ENCODE results near the gene FRG2C. TPM values are rescaled to one million over a fixed set of nuclear protein-coding genes. Genes with fewer than 3 reads are reported as not detected.
"Not testable (repeated sequence)": the region's sequence is repeated elsewhere in the genome, so short reads cannot be mapped to it uniquely, and the experiment has no call there.

The FRG2C gene
- not detected in 2 replicates for total RNA-seq

DNA sequence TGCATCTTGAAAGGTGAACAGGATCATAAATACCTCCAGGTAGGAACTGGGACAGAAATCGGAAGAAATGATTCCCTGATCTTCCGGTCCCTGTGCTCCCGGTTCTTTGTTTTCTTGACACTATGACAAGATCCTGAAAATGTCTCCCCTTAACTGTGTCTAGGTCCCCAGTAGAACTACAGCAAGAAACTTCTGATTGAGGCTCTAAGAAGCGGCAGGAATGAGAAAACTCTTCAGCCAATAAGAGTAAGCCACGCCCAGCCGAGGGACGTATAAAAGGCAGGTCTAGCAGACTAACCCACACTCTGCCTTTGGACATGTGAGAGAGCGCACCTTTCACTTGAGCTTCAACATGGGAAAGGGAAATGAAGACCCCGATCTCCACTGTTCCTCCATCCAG is at the start of gene FRG2C:
Gene FRG2C (plus strand): TSS at position 301 of the 400 bp plus-strand sequence. CDS start 52 bp downstream, at position 353.
- intact Hi-C loops (cut with micrococcal nuclease), result not testable (repeated sequence)

DNA sequence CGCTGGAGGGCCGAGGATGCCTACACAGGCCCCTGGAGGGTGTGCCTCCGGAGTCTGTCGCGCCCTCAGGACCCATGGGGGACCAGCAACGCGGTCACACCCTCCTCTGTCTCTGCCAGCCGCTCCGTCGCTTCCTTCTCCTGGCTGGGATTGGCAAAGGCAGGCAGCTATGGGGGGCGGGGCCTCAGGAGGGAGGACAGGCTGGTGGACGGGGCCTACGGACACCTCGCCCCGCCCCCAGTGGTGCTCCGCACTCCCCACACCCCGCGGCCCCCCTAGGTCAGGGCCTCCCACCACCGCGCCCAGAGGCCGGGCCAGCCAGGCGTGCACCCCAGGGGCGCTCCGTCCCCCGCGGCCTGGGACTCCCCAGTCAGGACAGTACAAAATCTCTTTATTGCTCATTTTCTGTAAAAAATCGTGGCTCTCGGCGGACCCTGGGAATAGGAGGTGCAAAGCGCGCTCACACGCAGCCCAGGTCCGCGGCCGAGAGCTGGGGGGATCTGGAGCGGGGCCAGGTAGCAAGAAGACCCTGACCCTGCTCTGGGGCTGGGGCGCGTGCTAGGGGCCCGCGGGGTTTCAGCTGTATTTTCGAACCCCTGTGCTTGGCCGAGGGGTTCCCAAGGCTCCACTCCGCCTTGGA is 45.3 kb upstream of the FRG2C start:
- intact Hi-C loops (cut with micrococcal nuclease), result not testable (repeated sequence)

DNA sequence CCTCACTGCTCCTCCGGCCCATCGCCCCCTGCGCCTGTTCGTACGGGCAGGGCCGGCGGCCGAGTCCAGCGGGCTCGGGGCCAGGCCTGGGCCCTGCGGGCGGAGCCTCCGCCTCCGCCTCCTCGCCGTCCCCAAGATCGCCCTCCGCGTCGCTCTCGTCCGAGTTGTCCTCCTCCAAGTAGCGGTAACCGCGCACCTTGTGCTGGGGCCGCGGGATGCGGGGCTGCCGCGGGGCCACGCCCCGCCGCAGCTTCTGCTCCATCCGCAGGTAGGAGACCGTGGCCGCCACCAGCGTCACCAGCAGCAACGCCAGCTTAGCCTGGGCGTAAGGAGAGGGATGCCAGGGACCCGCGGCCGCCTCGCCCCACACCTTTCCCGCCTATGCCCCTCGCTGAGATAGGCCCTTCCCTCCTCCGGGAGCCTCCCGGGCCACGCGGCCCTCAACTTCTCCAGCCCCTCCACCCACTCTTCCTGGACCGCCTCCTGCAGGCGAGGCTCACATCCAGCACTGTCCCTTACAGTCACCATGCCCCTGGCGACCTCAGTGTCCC is 44.6 kb upstream of the FRG2C start:
- intact Hi-C loops (cut with micrococcal nuclease), result not testable (repeated sequence)

DNA sequence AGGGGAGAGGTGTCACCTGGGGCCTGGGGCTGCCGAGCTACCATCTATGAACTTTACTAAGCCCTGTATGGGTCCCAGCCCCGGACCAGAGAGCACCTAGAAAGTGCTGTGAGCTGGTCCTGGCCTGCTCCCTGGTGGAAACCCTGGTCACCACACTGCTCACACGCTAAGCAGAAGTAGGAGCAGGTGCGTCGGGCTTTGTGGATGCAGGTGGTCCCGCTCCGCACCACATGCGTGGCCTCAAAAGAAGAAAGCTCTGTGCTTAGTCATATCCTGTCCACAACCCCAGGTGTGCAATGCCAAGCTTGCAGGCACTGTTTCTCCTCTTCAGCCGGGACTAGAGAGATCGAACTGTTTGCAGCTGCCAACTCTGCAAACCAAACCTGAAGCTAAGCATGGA is 42.4 kb upstream of the FRG2C start:
- intact Hi-C loops (cut with micrococcal nuclease), result not testable (repeated sequence)

DNA sequence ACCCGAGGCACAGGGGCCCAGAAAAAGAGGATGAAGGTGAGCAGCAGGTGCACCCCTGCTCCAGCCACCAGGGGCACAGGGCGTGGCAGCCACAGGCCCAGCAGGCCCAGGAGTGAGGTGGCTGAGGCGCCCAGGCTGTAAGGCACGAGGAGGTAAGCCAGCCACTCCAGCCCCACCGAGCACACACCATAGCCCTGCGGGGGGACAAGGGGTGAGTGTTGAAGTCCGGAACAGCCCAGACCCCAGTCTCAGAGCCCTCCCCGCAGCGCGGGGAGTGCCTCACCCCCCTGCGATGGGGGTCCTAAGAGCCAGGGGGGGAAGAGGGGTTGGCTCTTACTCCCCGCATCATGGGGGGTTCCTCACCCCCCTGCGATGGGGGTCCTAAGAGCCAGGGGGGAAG is 40.5 kb upstream of the FRG2C start:
- intact Hi-C loops (cut with micrococcal nuclease), result not testable (repeated sequence)

DNA sequence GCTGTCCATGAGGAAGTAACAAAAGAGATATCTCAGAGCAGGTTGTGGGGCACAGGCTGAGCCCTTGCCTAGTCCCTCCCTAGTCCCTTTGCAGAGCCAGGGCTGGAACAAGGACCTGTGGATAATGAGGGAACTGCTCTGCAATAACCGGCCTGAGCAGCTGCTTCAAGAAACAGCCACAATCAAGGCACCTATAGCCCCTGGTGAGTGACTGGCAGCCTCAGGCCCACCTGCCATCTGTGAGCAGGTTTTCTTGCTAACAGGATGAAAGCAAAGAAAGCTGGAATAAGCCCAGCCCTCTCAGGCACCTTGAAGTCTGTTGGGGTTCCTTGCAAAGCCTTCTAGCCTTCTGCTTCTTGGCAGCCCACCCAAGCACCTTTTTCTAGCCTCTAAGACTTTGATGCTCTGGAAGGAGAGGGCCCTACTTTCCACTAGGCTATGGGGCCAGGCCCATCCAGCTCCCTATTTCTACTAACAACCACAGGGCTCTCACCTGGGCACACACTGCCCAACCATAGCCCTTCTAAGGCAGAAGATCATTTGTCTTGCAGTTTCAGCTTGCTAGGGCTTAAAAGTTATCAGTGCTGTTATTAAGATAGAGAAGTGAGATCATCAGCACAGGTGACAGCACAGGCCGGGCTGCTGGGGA is 33.1 kb upstream of the FRG2C start:
- intact Hi-C loops (cut with micrococcal nuclease), result not testable (repeated sequence)

DNA sequence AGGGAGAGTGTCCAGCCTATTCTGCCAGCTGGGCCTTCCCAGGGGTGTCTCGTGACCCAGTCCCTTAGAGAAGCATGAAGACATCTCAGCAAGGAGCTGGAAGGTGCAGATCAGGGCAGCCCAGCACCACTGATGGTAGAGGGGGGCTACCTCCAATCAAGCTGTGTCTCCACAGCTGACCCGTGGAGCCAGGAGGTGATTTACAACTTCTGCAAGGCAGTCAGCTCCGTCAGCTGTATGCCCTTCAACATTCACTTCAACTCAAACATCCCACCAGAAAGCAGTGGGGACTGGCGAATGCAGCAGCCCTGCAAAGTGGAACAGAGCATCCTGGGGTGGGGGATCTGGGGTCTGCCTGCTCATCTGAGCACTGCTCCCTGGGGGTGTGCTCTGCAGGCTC is 32.6 kb upstream of the FRG2C start:
- intact Hi-C loops (cut with micrococcal nuclease), result no loop called here

DNA sequence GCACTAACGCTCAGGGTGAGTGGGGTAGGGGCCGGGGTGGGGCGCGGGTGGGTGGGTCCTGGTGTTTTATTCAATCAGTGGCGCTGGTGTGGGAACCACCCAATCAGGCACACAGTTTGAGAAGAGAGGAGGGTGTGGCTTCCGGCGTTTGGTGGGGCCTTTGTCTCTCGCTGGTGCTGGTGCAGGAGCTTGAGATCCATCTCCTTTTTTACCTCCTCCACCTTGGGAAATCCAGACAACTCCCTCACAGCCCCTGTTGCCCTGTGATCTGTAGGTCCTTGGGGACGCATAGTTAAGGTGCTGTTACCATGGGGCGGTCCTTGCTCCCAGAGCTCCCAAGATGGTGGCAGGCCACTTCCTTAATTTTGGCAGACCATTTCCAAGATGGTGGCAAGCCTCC is 25.2 kb upstream of the FRG2C start:
- intact Hi-C loops (cut with micrococcal nuclease), result not testable (repeated sequence)

DNA sequence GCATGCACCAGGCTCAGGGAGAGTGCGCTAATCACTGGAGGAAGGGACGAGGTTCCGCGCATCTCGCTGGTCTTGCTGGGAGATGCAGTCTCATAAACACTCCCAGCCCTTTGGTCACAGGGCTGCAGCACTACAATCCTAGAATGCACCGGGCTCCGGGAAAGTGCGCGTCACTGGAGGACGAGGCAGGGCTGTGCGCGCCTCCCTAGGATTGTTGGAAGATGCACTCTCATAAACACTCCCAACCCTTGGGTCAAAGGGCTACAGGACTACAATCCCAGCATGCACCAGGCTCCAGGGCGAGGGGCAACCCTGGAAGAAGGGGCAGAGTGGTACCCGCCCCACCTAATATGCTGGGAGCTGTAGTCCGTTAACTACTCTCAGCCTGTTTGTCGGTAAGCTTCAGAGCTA is 23.0 kb upstream of the FRG2C start:
- intact Hi-C loops (cut with micrococcal nuclease), result loop anchor here (10.0 kb wide), 1 partner anchor 206 kb away; no protein-coding TSS in a partner anchor

DNA sequence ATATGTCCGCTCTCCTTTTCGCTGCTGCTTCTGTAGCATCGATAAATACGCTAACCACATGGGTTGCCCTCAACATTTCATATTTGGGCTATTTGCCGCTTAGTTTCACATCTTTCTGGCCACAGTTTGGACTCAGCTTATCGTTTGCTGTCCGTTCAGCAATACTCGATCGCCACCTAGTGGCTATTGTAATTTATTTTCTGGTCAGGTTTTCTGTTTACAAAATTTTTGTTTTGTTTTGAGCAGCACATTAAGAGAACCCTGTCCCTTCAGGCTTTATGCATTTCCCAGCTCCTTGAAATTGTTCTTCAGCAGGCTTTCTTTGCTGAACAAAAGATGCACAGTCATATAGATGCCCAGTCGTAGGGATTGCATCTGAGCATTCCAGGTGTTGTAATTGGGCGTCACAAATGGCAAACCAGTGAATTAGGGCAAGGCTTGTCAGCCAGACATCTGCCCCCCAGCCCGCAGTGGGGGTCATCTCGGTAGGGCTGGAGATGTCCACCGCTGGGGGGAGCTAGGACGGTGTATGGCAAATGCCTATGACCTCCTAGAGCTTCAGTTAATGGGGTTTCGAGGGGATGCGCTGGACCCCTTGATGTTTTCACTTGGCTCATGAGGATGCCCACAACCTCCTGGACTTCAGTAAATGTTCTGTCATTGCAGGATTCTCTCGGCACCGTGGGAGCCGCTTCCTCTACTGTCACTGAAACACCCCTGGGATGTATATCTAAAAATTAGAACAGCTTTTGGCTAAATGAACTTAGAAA is 20.9 kb upstream of the FRG2C start:
- intact Hi-C loops (cut with micrococcal nuclease), result loop anchor here (2.0 to 10.0 kb wide), 2 partner anchors 208 to 450 kb away; no protein-coding TSS in a partner anchor

DNA sequence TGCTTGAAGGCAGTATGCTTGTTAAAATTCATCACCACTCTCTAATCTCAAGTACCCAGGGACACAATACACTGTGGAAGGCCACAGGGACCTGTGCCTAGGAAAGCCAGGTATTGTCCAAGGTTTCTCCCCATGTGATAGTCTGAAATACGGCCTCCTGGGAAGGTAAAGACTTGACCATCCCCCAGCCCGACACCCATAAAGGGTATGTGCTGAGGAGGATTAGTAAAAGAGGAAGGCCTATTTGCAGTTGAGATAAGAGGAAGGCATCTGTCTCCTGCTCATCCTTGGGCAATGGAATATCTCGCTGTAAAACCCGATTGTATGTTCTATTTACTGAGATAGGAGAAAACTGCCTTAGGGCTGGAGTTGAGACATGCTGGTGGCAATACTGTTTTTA is 18.6 kb upstream of the FRG2C start:
- intact Hi-C loops (cut with micrococcal nuclease), result loop anchor here (10.0 kb wide), 1 partner anchor 211 kb away; no protein-coding TSS in a partner anchor

DNA sequence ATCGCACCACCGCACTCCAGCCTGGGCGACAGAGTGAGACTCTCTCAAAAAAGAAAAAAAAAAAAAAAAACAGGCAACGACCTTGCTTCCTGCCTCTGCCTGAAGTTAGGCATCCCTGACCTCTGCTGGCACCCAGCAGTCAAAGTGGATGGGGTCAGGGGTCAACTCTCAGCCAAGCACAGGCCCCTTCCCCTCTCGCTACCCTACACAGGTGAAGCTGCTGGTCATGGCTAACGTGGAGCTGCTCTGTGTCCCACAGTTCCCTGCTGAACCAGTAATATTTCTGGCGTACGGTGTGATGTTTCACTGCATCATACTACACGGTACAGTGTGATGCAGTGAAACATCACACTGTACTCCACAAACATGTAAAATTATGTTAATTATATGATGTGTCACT is 13.9 kb upstream of the FRG2C start:
- intact Hi-C loops (cut with micrococcal nuclease), result no loop called here

DNA sequence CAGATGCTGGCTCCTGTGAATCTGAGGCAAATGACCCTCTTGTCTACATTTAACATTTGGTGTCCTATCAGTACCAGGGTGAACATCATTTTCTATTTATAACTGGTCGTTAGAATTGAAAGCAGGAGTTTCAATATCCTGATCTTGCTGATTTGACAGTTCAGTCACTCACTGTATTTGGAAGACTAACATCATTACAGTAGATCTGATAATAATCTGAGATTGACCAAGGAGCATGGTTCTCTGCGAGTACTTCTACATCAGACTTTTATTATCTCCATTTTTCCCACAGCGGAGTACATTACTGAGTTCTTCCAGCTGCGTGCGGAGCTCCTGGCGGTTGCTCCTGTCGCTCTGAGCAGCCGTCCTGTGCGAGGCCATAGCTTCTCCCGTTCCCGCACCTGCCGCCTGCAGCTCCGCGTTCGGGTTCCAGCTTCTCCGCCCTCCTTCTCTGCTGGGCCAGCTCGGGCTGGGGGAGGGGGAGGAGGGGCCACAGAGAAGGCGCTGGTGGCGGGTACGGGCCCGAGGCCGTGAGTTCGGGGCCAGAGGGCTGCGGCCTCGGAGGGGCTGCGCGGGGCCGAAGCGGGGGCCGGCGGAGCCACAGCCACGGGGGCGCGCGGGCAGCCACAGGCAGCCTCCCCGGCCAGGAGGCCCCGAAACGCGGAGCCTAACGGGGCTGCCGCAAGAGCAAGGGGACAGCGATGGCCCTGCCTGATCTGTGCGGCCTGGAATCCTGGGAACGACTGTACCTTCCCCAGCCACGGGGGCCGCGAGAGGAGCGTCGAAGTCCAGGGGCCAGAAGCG is 8.8 kb upstream of the FRG2C start:
- intact Hi-C loops (cut with micrococcal nuclease), result not testable (repeated sequence)

DNA sequence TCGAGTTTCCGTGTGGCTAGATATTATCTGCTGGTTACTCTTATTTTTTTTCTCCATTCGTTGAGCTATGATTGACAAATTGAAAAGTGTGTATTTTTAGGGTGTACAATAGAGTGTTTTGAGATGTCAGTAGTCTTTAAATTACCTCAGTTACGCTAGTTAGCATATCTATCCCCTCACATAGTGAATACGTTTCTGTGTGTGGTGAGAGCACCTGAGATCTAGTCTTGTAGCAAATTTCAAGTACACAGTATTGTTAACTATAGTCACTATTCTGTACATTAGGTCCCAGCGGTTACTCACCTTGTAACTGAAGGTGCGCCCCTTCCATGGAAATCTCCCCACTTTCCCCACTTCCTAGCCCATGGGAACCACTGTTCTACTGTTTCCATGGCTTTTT is 8.2 kb upstream of the FRG2C start:
- intact Hi-C loops (cut with micrococcal nuclease), result not testable (repeated sequence)

DNA sequence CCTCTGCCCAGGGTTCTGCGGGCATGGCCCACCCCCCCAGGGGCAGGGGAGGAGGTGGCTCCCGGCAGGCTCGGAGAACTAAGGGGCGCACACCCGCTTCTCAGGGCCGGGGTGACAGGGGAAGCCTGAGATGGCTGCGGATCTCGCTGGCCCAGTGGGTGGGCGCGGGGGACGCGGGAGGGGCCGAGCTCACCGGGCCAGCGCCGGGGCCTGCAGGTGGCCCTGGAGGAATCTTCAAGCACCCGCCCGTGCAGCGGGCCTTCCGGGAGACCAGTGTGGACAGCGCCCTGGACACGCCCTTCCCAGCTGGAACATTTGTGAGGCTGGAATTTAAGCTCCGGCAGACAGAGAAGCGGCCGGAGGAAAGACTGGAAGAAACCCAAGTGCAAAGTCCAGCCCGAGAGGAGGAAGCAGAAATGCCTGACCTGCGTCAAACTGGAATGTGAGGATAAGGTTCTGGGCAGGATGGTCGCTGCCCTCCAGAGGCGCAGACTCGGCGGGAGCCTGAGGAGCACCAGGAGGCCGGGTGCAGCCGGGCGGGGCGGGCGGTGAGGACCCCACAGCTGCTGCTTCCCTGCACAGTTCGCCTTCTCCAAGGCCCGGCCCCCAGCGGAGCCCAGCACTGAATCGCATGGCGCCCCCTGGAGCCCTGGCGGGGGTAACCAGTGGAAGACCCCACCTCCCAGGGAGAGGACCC is 5.6 kb upstream of the FRG2C start:
- intact Hi-C loops (cut with micrococcal nuclease), result not testable (repeated sequence)

DNA sequence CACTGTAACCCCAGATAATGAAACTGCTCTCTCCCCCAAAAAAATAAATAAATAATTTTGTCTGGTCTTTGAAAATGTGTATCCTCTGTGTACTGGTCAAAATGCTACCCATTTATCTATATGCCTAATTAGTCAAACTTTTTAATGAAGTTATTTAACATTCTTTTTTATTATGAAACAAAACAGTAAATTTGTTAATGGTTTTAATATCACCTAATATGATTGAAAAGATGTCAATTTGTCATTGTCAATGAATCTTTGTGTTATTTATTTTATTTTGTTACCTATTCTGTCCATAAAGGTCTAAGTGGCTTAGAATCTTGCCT is 5.1 kb upstream of the FRG2C start:
- intact Hi-C loops (cut with micrococcal nuclease), result not testable (repeated sequence)

DNA sequence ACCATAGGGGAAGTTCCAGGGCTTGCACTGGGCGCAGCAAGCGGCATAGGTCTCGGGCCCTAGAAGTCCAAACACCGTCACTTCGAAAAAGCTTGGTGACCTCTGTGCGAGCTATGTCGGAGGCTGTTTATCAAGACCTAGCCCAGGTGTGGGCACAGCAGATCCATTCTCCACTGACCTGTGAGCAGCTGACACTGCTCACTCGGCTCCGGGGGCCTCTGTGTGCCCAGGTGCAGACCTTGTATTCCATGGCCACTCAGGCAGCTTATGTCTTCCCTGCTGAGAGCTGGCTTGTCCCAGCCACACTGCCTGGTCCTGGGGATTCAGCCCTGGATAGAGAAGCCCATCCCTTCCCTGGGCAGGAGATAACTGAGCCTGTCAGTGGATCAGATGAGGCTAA is 1.5 kb downstream of the FRG2C start:
- intact Hi-C loops (cut with micrococcal nuclease), result not testable (repeated sequence)

DNA sequence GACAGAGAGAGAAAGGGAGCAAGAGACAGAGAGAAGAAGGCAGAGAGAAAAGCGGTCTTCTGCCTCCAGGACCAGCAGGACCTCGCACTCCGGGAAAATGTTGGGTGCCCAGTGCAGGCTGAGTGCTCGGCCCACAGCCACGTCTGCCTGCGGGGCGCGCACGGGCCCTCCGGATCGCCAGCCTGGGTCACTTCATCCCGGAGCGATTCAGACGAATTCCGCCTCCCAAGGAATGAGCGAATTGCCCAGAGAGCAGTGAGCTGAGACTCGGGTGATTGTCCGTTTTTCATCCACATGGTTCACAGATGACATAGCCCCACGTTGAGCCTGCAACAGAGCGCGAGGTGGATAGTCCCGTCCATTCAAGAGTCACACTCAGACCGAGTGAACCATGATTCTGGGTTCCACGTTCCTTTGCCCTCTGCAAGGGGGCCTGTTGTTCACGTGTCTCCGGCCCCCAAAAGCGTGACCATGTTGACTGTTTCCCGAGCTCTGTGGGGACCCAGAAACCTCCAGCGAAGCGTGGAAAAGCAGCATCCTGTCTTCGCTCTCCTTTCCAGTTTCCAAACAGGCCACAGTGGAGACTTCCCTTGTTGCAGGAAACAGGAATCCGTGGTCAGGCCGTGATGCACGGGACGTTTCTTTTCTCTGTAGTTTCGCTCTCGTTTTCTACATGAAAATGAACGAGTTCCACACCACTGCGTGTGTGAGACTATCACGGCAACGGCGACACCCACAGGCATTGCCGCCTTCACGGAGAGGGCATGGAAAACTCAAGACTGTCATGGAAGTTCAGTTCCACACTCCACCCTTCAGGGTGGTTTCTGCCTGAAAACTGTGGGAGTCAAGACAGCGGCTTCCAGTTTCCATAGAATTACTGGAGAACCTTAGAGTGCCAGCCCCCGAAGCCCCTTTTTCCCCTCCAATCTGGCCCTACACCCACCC is 3.9 kb downstream of the FRG2C start:
- intact Hi-C loops (cut with micrococcal nuclease), result not testable (repeated sequence)

DNA sequence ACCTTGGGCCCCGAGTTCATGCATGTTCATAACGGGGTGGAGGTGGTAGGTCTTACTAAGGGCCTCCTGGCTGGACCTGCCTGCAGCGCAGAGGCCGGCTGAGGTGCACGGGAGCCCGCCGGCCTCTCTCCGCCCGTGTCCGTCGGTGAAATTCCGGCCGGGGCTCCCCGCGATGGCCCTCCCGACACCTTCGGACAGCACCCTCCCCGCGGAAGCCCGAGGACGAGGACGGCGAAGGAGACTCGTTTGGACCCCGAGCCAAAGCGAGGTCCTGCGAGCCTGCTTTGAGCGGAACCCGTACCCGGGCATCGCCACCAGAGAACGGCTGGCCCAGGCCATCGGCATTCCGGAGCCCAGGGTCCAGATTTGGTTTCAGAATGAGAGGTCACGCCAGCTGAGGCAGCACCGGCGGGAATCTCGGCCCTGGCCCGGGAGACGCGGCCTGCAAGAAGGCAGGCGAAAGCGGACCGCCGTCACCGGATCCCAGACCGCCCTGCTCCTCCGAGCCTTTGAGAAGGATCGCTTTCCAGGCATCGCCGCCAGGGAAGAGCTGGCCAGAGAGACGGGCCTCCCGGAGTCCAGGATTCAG is 4.7 kb downstream of the FRG2C start:
- intact Hi-C loops (cut with micrococcal nuclease), result not testable (repeated sequence)
